ENCODE data around the gene MYO15B. TPM values are rescaled to one million over a fixed set of nuclear protein-coding genes. Genes with fewer than 3 reads are reported as not detected.

MYO15B gene
- total and polyA plus RNA-seq, 2 of the 13 experiments (the other 11 are each of a cell fraction or from before 2014, with no cell fraction given), result 2.8 to 8.1 TPM

GRCh38 chr17:75589012-75589918, 1.7 kb downstream of the MYO15B start (continued):
- TF ChIP-seq ZHX1 (CRISPR knock-in tag; IDR thresholded peaks at IDR 0.05; ENCODE audit: low read depth) (peak; percentile 17; the same call in 1 of the 2 replicates), LBX2 (CRISPR knock-in tag; IDR thresholded peaks at IDR 0.05; ENCODE audit: borderline replicate concordance) (no peak), SP1 (IDR thresholded peaks at IDR 0.05) (no peak), SP1 (CRISPR knock-in tag; IDR thresholded peaks at IDR 0.05) (peak; percentile 15), ZNF383 (CRISPR knock-in tag; IDR thresholded peaks at IDR 0.05; ENCODE audit: borderline replicate concordance) (no peak), EED (CRISPR knock-in tag; IDR thresholded peaks at IDR 0.05) (peak; percentile 62; the same call in 1 of the 2 replicates), ZNF468 (CRISPR knock-in tag; IDR thresholded peaks at IDR 0.05) (no peak), MXD4 (CRISPR knock-in tag; IDR thresholded peaks at IDR 0.05) (peak; percentile 61), ZBTB38 (CRISPR knock-in tag; IDR thresholded peaks at IDR 0.05) (peak; percentile 95; the same call in 1 of the 2 replicates), SMYD3 (CRISPR knock-in tag; IDR thresholded peaks at IDR 0.05) (no peak), ZNF501 (CRISPR knock-in tag; IDR thresholded peaks at IDR 0.05) (no peak), ZNF563 (CRISPR knock-in tag; IDR thresholded peaks at IDR 0.05) (peak; percentile 74), ZNF543 (CRISPR knock-in tag; IDR thresholded peaks at IDR 0.05) (0 out of 2 replicates have a peak, but pooled peaks have one; percentile 46), ZBTB25 (CRISPR knock-in tag; IDR thresholded peaks at IDR 0.05) (peak; percentile 67; the same call in 1 of the 2 replicates), SYNCRIP (IDR thresholded peaks at IDR 0.05; ENCODE audit: insufficient read depth, low read depth, low read length) (no peak), MAZ (IDR thresholded peaks at IDR 0.05; ENCODE audit: borderline replicate concordance, low read depth, low read length) (peak; percentile 60), MAZ (CRISPR knock-in tag; IDR thresholded peaks at IDR 0.05; ENCODE audit: low read depth) (peak; percentile 86; the same call in 1 of the 2 replicates), ZSCAN25 (CRISPR knock-in tag; IDR thresholded peaks at IDR 0.05) (0 out of 2 replicates have a peak, but pooled peaks have one; percentile 38), ATF7-NPFF (CRISPR knock-in tag; IDR thresholded peaks at IDR 0.05; ENCODE audit: low read depth) (0 out of 2 replicates have a peak, but pooled peaks have one; percentile 15), ZNF776 (CRISPR knock-in tag; IDR thresholded peaks at IDR 0.05) (peak; percentile 56; the same call in 1 of the 2 replicates), ZNF639 (CRISPR knock-in tag; conservative IDR thresholded peaks at IDR 0.05) (no peak; the same call in 1 of the 2 replicates), GLI4 (CRISPR knock-in tag; IDR thresholded peaks at IDR 0.05; ENCODE audit: borderline replicate concordance) (no peak; the same call in 1 of the 2 replicates), ZNF431 (CRISPR knock-in tag; IDR thresholded peaks at IDR 0.05; ENCODE audit: borderline replicate concordance, low read depth) (no peak; the same call in 1 of the 2 replicates), ZNF329 (CRISPR knock-in tag; IDR thresholded peaks at IDR 0.05; ENCODE audit: low read depth) (0 out of 2 replicates have a peak, but pooled peaks have one; percentile 69)

Measured in HepG2 (cell line).